ENCODE measurements around the gene CNTD1. TPM values are rescaled to one million over a fixed set of nuclear protein-coding genes. Genes with fewer than 3 reads are reported as not detected.

Gene CNTD1
- total RNA-seq, 2 experiments from 2014 or later, result not detected

DNA sequence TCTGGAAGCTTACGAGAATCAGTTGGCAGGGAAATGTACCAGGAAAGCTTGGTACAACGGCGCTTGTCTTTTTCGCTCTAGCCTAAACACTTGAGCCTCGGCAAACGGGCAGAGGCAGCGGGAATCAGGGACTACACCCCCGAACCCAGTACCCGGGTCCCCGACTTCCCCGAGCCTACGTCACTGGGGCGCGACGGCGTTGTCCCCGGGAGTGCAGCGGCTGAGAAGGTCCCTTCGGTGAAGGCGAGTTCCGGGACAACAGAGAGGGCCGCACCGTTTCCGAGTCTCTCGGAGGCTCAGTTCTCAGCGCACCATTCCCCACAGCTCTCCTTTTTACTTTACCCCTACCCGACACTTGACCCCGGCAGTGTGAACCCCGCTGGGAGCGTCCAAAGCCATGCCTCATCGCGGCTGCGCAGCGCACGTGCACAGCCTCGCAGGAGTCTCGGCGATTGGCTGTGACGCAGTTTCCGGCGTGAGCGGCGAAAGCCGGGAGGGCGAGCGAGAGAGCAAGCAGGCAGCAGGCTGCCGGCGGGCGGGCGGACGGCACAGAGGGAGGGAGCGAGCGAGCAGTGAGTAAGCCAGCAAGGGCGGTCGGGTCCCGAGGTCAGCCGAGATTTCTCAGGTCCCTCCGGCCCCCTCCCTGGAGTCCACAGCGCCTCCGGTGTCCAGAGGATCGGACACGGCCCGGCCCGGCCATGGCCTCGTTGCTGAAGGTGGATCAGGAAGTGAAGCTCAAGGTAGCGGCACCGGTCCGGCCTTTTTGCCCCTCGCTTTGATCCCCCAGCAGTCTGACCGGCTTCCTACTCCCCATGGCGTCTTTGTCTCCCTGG is 34.5 kb downstream of the CNTD1 start, which contains the start of gene PSME3:
Gene PSME3, plus strand, starts transcription at position 464 of the 833 bp plus-strand sequence. Its CDS starts 235 bp downstream, at position 699.
- no peaks in the 10 kb centered on the region for H3K27me3 Mint-ChIP-seq
- POLR2A ChIA-PET, result interaction anchor here (0.6 to 3.0 kb wide), 4 partner anchors 9 to 535 kb away, joined by 3 to 15 read pairs (median 6); partner anchors contain the start of gene BECN1
- intact Hi-C loops (cut with DNase I, micrococcal nuclease), result loop anchor here (1.0 to 5.0 kb wide), 11 partner anchors 9 to 338 kb away; partner anchors contain the start of genes RPL27 (in 2 of the 2), BECN1 (in 1 of the 2), BRCA1 (in 1 of the 2) and CNTD1 (in 1 of the 2)
- peak within 1 kb of the TSS; percentile 96 for H3K4me3 Mint-ChIP-seq
- H3K4me1 Mint-ChIP-seq, result peaks cover 18% of the 10 kb centered on the region
- DNase-seq (peak; percentile 94), ATAC-seq (peak; percentile 90)
- H3K36me3 Mint-ChIP-seq (ENCODE audit: low read depth), result peaks cover 36% of the 10 kb centered on the region
- CTCF ChIA-PET, result interaction anchor here (0.6 to 4.4 kb wide), 10 partner anchors 9 to 537 kb away, joined by 3 to 25 read pairs (median 4); partner anchors contain the start of genes AOC2, BECN1 and RPL27
- H3K27ac Mint-ChIP-seq, result peak within 1 kb of the TSS; percentile 98
- no peaks in the 10 kb centered on the region for H3K9me3 Mint-ChIP-seq (ENCODE audit: low read depth)

DNA sequence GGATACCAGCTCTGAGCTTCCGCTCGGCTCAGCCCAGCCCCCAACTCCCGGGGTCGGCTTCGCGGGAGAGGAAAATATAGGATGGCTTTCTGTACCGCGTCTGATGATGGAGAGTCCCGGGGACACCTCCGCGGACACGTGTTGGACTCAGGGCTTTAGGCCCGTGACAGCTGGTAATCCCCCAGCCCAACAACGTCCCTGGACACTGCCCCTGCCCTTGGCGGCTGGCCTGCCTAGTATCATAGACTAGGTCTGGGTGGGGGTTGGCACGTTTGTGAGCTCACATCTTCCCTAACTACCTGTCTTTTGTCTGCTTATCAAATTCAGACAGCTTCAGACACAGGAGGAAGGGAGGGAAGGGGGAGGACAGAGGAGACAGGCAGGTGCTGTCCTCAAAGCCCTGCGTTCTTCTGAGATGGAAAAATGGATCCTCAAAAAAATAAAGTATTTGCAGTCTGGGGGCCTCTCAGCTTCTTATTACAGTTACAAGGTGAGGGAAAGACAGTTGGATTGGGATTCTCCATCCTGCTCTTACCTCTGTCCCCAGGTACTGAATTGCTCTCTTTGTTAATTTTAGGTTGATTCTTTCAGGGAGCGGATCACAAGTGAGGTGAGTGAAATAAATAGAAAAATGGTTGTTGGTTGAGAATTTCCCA is 35.2 kb downstream of the CNTD1 start:
- no peak for DNase-seq
- peak overlapping the region; percentile 96 for H3K4me3 Mint-ChIP-seq
- H3K27me3 Mint-ChIP-seq, result no peaks in the 10 kb centered on the region
- no peaks in the 10 kb centered on the region for H3K9me3 Mint-ChIP-seq (ENCODE audit: low read depth)
- peaks cover 18% of the 10 kb centered on the region for H3K4me1 Mint-ChIP-seq
- no peak for ATAC-seq
- POLR2A ChIA-PET, result interaction anchor here (0.6 to 3.0 kb wide), 3 partner anchors 10 to 534 kb away, joined by 5 to 15 read pairs (median 7); partner anchors contain the start of gene BECN1
- CTCF ChIA-PET, result interaction anchor here (0.6 to 4.4 kb wide), 10 partner anchors 10 to 405 kb away, joined by 3 to 25 read pairs (median 4); partner anchors contain the start of genes BECN1 and RPL27
- intact Hi-C loops (cut with DNase I, micrococcal nuclease), result loop anchor here (1.0 to 5.0 kb wide), 11 partner anchors 10 to 337 kb away; partner anchors contain the start of genes RPL27 (in 2 of the 2), BECN1 (in 1 of the 2), BRCA1 (in 1 of the 2) and CNTD1 (in 1 of the 2)
- peaks cover 42% of the 10 kb centered on the region for H3K36me3 Mint-ChIP-seq (ENCODE audit: low read depth)
- H3K27ac Mint-ChIP-seq, result peak overlapping the region; percentile 98

DNA sequence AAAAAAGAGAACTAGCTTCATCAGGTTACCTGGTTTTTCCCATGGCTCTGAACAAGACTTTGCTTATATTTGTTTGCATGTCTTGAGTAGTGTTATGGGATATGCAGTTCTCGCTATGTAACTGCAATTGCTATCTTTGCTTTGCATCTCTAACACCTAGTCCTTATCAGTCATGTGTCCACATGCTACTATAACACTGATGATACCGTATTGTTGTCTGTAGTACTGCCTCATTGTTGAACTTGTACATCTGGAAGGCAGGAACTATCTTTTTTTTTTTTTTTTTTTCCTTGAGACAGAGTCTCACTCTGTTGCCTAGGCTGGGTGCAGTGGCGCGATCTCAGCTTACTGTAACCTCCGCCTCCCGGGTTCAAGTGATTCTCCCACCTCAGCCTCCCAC is 37.1 kb downstream of the CNTD1 start:
- H3K27me3 Mint-ChIP-seq, result no peaks in the 10 kb centered on the region
- intact Hi-C loops (cut with DNase I, micrococcal nuclease), result no loop called here
- no peak overlapping the region for H3K4me3 Mint-ChIP-seq
- DNase-seq, result no peak
- H3K36me3 Mint-ChIP-seq (ENCODE audit: low read depth), result peaks cover 51% of the 10 kb centered on the region
- CTCF ChIA-PET, result interaction anchor here (0.8 to 4.4 kb wide), 5 partner anchors 12 to 257 kb away, joined by 3 to 25 read pairs (median 5); partner anchors contain the start of gene BECN1
- H3K27ac Mint-ChIP-seq, result no peak overlapping the region
- no peak for ATAC-seq
- POLR2A ChIA-PET, result interaction anchor here (1.6 to 3.0 kb wide), 2 partner anchors 11 to 12 kb away, joined by 13 to 15 read pairs; partner anchors contain the start of gene BECN1
- H3K9me3 Mint-ChIP-seq (ENCODE audit: low read depth), result no peaks in the 10 kb centered on the region
- H3K4me1 Mint-ChIP-seq, result peaks cover 18% of the 10 kb centered on the region

- DNase-seq (no peak), ATAC-seq (no peak)
- no peak overlapping the region for H3K27ac Mint-ChIP-seq
- no peaks in the 10 kb centered on the region for H3K9me3 Mint-ChIP-seq (ENCODE audit: low read depth)
- no peaks in the 10 kb centered on the region for H3K27me3 Mint-ChIP-seq
- intact Hi-C loops (cut with DNase I, micrococcal nuclease), result no loop called here
- CTCF ChIA-PET, result interaction anchor here (0.7 to 2.4 kb wide), 7 partner anchors 10 to 96 kb away, joined by 3 to 10 read pairs (median 5); partner anchors contain the start of genes BECN1 and PSME3
- peaks cover 61% of the 10 kb centered on the region for H3K36me3 Mint-ChIP-seq (ENCODE audit: low read depth)
- no peak overlapping the region for H3K4me3 Mint-ChIP-seq
- POLR2A ChIA-PET, result interaction anchor here (0.5 kb wide), 1 partner anchor 11 kb away, joined by 3 read pairs; no protein-coding TSS in a partner anchor
- H3K4me1 Mint-ChIP-seq, result peaks cover 18% of the 10 kb centered on the region
Measured at GRCh38 chr17:42841975-42842685, 43.5 kb downstream of the CNTD1 start.

GRCh38 chr17:42843358-42843934 is 44.8 kb downstream of the CNTD1 start:
- ATAC-seq (no peak), DNase-seq (peak; percentile 37)
- ChIA-PET POLR2A (no interaction called here), CTCF (interaction anchor here (0.6 to 2.4 kb wide), 12 partner anchors 12 to 155 kb away, joined by 3 to 10 read pairs (median 4); partner anchors contain the start of genes BECN1, PSME3 and RPL27)
- Mint-ChIP-seq H3K27me3 (no peaks in the 10 kb centered on the region), H3K4me1 (peaks cover 19% of the 10 kb centered on the region), H3K4me3 (no peak overlapping the region), H3K36me3 (ENCODE audit: low read depth) (peaks cover 49% of the 10 kb centered on the region), H3K27ac (no peak overlapping the region), H3K9me3 (ENCODE audit: low read depth) (no peaks in the 10 kb centered on the region)
- intact Hi-C loops (cut with DNase I, micrococcal nuclease), result loop anchor here in 1 of 2 experiments (1.0 kb wide), 2 partner anchors 86 to 94 kb away; no protein-coding TSS in a partner anchor

DNA sequence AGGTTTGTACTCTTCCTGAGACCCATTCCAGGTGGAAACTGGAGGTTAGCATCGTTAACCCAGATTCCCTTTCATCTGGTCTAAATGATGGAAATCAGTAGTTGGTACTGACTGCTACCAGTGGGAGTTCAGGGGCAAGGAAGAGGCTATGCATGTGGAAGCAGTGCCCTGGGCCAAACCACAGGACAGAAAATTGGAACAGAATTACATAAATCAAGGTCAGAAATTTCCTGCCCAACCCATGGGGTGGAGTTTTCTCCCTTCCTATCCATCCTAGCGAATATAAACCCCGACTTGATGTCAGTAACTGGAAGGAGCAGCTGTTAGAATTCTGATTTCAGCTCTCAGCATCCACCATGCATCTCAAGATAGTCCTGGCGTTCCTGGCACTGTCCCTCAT is 45.6 kb downstream of the CNTD1 start, which contains the start of gene AOC2:
Gene AOC2, plus strand, starts transcription at position 310 of the 400 bp plus-strand sequence. Its CDS starts 47 bp downstream, at position 357.
- peaks cover 19% of the 10 kb centered on the region for H3K4me1 Mint-ChIP-seq
- peaks cover 41% of the 10 kb centered on the region for H3K36me3 Mint-ChIP-seq (ENCODE audit: low read depth)
- intact Hi-C loops (cut with DNase I, micrococcal nuclease), result loop anchor here in 1 of 2 experiments (2.0 kb wide), 1 partner anchor 85 kb away; no protein-coding TSS in a partner anchor
- no peak within 1 kb of the TSS for H3K27ac Mint-ChIP-seq
- ChIA-PET POLR2A (no interaction called here), CTCF (interaction anchor here (0.7 to 2.4 kb wide), 7 partner anchors 12 to 258 kb away, joined by 3 to 10 read pairs (median 5); partner anchors contain the start of genes BECN1, PSME3 and RPL27)
- H3K27me3 Mint-ChIP-seq, result no peaks in the 10 kb centered on the region
- DNase-seq (no peak), ATAC-seq (no peak)
- no peaks in the 10 kb centered on the region for H3K9me3 Mint-ChIP-seq (ENCODE audit: low read depth)
- H3K4me3 Mint-ChIP-seq, result no peak within 1 kb of the TSS

GRCh38 chr17:42844761-42845555 is 46.3 kb downstream of the CNTD1 start:
- ChIA-PET POLR2A (interaction anchor here (0.6 kb wide), 1 partner anchor 832 kb away, joined by 3 read pairs; no protein-coding TSS in a partner anchor), CTCF (interaction anchor here (0.9 to 1.5 kb wide), 4 partner anchors 12 to 153 kb away, joined by 3 to 5 read pairs (median 3); partner anchors contain the start of genes BECN1 and PSME3)
- intact Hi-C loops (cut with DNase I, micrococcal nuclease), result loop anchor here in 1 of 2 experiments (1.0 to 2.0 kb wide), 2 partner anchors 12 to 84 kb away; partner anchors contain the start of gene PSME3
- ATAC-seq, result no peak
- H3K36me3 Mint-ChIP-seq (ENCODE audit: low read depth), result peaks cover 37% of the 10 kb centered on the region
- H3K27ac Mint-ChIP-seq, result no peak overlapping the region
- H3K4me3 Mint-ChIP-seq, result no peak overlapping the region
- H3K27me3 Mint-ChIP-seq, result no peaks in the 10 kb centered on the region
- H3K9me3 Mint-ChIP-seq (ENCODE audit: low read depth), result no peaks in the 10 kb centered on the region
- H3K4me1 Mint-ChIP-seq, result peaks cover 19% of the 10 kb centered on the region
- no peak for DNase-seq

DNA sequence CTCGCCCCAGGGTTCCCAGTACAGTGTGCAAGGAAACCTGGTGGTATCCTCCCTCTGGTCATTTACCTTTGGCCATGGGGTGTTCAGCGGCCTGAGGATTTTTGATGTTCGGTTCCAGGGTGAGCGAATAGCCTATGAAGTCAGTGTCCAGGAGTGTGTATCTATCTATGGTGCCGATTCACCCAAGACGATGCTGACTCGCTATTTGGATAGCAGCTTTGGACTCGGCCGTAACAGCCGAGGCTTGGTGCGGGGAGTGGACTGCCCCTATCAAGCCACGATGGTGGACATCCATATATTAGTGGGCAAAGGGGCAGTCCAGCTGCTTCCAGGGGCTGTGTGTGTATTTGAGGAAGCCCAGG is 46.9 kb downstream of the CNTD1 start:
- no peaks in the 10 kb centered on the region for H3K27me3 Mint-ChIP-seq
- peaks cover 19% of the 10 kb centered on the region for H3K4me1 Mint-ChIP-seq
- ChIA-PET POLR2A (interaction anchor here (0.6 kb wide), 2 partner anchors 93 to 832 kb away, joined by 3 to 7 read pairs; no protein-coding TSS in a partner anchor), CTCF (interaction anchor here (0.5 to 1.7 kb wide), 5 partner anchors 12 to 284 kb away, joined by 3 to 8 read pairs (median 3); partner anchors contain the start of genes BECN1, COASY and PSME3)
- intact Hi-C loops (cut with DNase I, micrococcal nuclease), result loop anchor here in 1 of 2 experiments (1.0 to 2.0 kb wide), 2 partner anchors 12 to 83 kb away; partner anchors contain the start of gene PSME3
- ATAC-seq (no peak), DNase-seq (no peak)
- no peak overlapping the region for H3K27ac Mint-ChIP-seq
- H3K9me3 Mint-ChIP-seq (ENCODE audit: low read depth), result no peaks in the 10 kb centered on the region
- no peak overlapping the region for H3K4me3 Mint-ChIP-seq
- peaks cover 37% of the 10 kb centered on the region for H3K36me3 Mint-ChIP-seq (ENCODE audit: low read depth)

All from activated CD4-positive, alpha-beta T cell treated with anti-CD3 and anti-CD28 coated beads for 36 hours (primary cell).